ENCODE data around the gene ZNF790.

DNA sequence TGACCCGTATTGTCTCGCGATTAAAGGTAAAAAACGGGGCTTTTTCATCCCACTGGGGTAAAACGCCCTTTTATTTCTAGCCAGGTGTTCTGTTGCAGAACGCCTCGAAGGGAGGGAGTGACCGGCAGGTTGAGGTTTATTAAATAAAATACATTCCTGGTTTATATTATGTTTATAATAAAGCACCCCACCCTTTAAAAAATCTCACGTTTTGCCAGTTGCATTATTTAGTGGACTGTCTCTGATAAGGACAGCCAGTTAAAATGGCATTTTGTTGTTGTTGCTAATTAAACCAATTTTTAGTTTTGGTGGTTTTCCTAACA, 40.4 kb downstream of the ZNF790 start:
- TF ChIP-seq, protein P1, sequence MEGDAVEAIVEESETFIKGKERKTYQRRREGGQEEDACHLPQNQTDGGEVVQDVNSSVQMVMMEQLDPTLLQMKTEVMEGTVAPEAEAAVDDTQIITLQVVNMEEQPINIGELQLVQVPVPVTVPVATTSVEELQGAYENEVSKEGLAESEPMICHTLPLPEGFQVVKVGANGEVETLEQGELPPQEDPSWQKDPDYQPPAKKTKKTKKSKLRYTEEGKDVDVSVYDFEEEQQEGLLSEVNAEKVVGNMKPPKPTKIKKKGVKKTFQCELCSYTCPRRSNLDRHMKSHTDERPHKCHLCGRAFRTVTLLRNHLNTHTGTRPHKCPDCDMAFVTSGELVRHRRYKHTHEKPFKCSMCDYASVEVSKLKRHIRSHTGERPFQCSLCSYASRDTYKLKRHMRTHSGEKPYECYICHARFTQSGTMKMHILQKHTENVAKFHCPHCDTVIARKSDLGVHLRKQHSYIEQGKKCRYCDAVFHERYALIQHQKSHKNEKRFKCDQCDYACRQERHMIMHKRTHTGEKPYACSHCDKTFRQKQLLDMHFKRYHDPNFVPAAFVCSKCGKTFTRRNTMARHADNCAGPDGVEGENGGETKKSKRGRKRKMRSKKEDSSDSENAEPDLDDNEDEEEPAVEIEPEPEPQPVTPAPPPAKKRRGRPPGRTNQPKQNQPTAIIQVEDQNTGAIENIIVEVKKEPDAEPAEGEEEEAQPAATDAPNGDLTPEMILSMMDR (IDR thresholded peaks at IDR 0.05): no peak
- TF ChIP-seq ZFX (IDR thresholded peaks at IDR 0.05; ENCODE audit: borderline replicate concordance): no peak

Measured in 22Rv1 (cell line).